DOHH2 (cell line): ENCODE data around the gene C4orf50.

ENCODE experiments used
- H3F3A ChIP-seq: fragments of 200-600 bp; sonication (generic), shearing (Covaris generic); 2 replicates; pipeline ENCODE4 v1.6.0; 2016; ENCODE audit warnings: antibody characterized with exemption, mild to moderate bottlenecking; ENCODE audit not compliant: control insufficient read depth, insufficient read depth
- H3K27ac ChIP-seq: fragments of 200-600 bp; sonication (generic); 2 replicates; pipeline ENCODE4 v1.5.1; 2014; ENCODE audit warnings: low read depth, mild to moderate bottlenecking, low read length, moderate library complexity
- H3K27me3 ChIP-seq: fragments of 200-600 bp; sonication (generic); 2 replicates; pipeline ENCODE4 v1.6.1; 2014; ENCODE audit warnings: mild to moderate bottlenecking, low read length, mixed read lengths; ENCODE audit not compliant: control insufficient read depth
- H3K36me3 ChIP-seq: fragments of 200-600 bp; sonication (generic); 2 replicates; pipeline ENCODE4 v1.6.1; 2014; ENCODE audit warnings: mild to moderate bottlenecking, low read length, moderate library complexity, mixed read lengths; ENCODE audit not compliant: control insufficient read depth
- H3K4me1 ChIP-seq: fragments of 200-600 bp; sonication (generic); 2 replicates; pipeline ENCODE4 v1.6.1; 2014; ENCODE audit warnings: mild to moderate bottlenecking, low read length, mixed read lengths; ENCODE audit not compliant: control insufficient read depth
- H3K4me2 ChIP-seq: fragments of 200-600 bp; sonication (generic); 2 replicates; pipeline ENCODE4 v1.6.0; 2014; ENCODE audit warnings: mild to moderate bottlenecking, low read length, moderate library complexity
- H3K4me3 ChIP-seq: fragments of 200-600 bp; sonication (generic); 2 replicates; pipeline ENCODE4 v1.5.1; 2014; ENCODE audit warnings: mild to moderate bottlenecking, low read length, mixed read lengths
- H3K79me2 ChIP-seq: fragments of 200-600 bp; sonication (generic); 2 replicates; pipeline ENCODE4 v1.6.1; 2014; ENCODE audit warnings: mild to moderate bottlenecking, low read length, mixed read lengths; ENCODE audit not compliant: control insufficient read depth
- H3K9me2 ChIP-seq: fragments of 200-600 bp; sonication (generic); replicated peaks from 2 replicates; pipeline ENCODE4 v1.6.1; 2014; ENCODE audit warnings: mild to moderate bottlenecking, low read length, mixed read lengths; ENCODE audit not compliant: control insufficient read depth
- H3K9me3 ChIP-seq: fragments of 200-600 bp; sonication (generic); 2 replicates; pipeline ENCODE4 v1.6.1; 2014; ENCODE audit warnings: antibody characterized with exemption, low read length, mixed read lengths; ENCODE audit not compliant: control insufficient read depth, insufficient read depth
- H4K20me1 ChIP-seq: fragments of 200-600 bp; sonication (generic); 2 replicates; pipeline ENCODE4 v1.6.0; 2014; ENCODE audit warnings: low read depth, mild to moderate bottlenecking, antibody characterized with exemption, low read length, moderate library complexity; ENCODE audit not compliant: control insufficient read depth, insufficient read depth
- EZH2phosphoT487 ChIP-seq: fragments of 200-600 bp; sonication (generic); IDR thresholded peaks from 2 replicates; pipeline ENCODE4 v1.6.1; 2017; ENCODE audit warnings: borderline replicate concordance, mild to moderate bottlenecking, antibody characterized with exemption, low read length, moderate library complexity, mixed read lengths
- TF ChIP-seq, protein P1 (sequence below): fragments of 200-600 bp; sonication (generic); IDR thresholded peaks from one replicate; pipeline ENCODE4 v1.5.1; 2014; ENCODE audit warnings: antibody characterized with exemption, mild to moderate bottlenecking, low read depth, low read length; ENCODE audit not compliant: poor library complexity, severe bottlenecking

Gene C4orf50

DNA sequence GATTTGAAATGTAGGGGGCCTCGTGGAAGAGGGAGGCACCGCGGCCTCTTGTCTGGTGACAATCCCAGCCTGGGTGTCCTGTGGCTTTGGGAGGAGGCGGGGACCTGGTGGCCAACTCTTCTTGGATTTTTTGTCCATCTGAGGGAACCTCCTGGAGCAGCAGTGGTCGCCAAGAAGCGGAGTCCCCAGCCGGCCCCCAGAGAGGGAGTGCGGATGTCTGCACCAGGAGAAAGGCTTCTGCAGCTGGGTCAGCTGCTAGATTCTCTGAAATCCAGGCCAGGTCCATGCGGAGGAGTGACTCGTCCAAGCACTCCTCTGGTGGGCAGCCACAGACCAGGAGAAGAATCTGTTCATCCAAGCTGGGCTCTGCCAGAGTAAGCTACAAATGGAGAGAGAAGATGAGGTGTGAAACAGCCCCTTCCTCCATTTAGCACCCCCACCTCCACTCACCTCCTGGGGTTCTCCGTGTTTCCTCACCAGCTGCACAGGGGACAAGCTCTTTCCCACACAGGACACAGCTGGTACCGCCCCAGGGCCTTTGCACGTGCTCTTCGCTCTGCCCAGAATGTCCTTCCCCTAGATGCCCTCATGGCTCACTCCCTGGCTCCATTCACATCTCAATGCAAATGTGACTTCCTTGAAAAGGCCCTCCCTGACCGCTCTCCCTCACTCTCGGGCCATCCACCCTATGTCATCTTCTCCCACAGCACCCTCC is 27.6 kb downstream of the C4orf50 start:
- TF ChIP-seq, protein P1, sequence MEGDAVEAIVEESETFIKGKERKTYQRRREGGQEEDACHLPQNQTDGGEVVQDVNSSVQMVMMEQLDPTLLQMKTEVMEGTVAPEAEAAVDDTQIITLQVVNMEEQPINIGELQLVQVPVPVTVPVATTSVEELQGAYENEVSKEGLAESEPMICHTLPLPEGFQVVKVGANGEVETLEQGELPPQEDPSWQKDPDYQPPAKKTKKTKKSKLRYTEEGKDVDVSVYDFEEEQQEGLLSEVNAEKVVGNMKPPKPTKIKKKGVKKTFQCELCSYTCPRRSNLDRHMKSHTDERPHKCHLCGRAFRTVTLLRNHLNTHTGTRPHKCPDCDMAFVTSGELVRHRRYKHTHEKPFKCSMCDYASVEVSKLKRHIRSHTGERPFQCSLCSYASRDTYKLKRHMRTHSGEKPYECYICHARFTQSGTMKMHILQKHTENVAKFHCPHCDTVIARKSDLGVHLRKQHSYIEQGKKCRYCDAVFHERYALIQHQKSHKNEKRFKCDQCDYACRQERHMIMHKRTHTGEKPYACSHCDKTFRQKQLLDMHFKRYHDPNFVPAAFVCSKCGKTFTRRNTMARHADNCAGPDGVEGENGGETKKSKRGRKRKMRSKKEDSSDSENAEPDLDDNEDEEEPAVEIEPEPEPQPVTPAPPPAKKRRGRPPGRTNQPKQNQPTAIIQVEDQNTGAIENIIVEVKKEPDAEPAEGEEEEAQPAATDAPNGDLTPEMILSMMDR = no peak
- no peak for TF ChIP-seq EZH2phosphoT487
- no peak overlapping the region for H3K27ac ChIP-seq
- H3K4me3 ChIP-seq = no peak overlapping the region
- H3K4me2 ChIP-seq = no peak overlapping the region
- no peaks in the 10 kb centered on the region for H3K36me3 ChIP-seq
- no peaks in the 10 kb centered on the region for H3K79me2 ChIP-seq
- H3K9me2 ChIP-seq = no peaks in the 10 kb centered on the region
- H3F3A ChIP-seq = no peaks in the 10 kb centered on the region
- H4K20me1 ChIP-seq = no peaks in the 10 kb centered on the region
- H3K4me1 ChIP-seq = peaks cover 8% of the 10 kb centered on the region
- no peaks in the 10 kb centered on the region for H3K9me3 ChIP-seq
- H3K27me3 ChIP-seq = no peaks in the 10 kb centered on the region

DNA sequence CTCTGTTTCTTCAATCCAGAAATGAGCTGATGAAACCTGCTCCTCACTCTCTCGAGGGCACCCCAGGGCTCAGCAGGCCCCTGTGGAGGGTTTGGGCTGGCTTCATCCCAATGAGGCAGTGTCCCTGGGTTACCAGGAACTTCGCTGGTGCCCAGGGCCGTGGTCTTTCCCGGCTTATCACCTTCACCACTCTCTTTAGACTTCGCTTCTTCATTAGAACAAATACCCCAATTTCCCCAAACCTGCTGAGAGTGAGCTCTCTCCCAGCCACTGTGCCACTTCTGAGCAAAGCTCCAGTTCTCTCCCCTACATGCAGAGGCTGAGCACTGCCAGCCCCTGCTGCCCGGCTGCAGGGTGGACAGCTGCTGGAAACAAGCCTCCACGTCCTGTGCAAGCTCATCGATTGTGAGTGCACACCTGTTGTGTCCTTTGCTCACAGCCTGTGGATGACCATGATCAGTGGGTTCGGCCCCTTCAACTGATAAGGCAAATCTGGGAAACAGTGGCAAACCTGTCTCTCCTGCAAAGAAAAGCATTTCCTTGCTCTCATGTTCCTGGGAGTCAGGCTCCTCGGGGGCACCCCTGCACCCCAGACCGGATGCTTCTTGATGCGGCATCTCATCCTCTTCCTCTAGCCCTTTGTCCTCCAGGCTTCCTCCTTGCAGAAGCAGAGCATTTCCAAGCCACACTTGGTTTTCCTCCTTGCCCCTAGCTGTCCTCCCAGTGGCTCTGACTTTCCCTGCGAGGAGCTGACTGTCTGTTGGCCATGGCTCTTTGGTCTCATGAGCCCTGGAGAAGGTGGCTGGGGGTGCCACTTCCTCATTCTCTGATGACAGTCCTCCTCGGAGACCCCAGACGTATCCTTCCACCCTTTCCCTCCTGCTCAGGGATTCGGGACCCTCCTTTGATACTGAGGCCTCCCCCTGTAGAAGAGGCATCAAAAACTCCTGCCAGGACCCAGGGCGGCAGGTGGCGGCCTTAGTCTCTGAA is 28.7 kb downstream of the C4orf50 start:
- Histone ChIP-seq H3K79me2 (no peaks in the 10 kb centered on the region), H3K27ac (no peak overlapping the region), H3K4me2 (no peak overlapping the region), H3F3A (no peaks in the 10 kb centered on the region), H3K27me3 (no peaks in the 10 kb centered on the region), H3K4me3 (no peak overlapping the region), H3K9me3 (no peaks in the 10 kb centered on the region), H3K36me3 (no peaks in the 10 kb centered on the region), H3K9me2 (no peaks in the 10 kb centered on the region), H3K4me1 (peaks cover 8% of the 10 kb centered on the region), H4K20me1 (no peaks in the 10 kb centered on the region)
- TF ChIP-seq, protein P1 = no peak
- no peak for TF ChIP-seq EZH2phosphoT487

DNA sequence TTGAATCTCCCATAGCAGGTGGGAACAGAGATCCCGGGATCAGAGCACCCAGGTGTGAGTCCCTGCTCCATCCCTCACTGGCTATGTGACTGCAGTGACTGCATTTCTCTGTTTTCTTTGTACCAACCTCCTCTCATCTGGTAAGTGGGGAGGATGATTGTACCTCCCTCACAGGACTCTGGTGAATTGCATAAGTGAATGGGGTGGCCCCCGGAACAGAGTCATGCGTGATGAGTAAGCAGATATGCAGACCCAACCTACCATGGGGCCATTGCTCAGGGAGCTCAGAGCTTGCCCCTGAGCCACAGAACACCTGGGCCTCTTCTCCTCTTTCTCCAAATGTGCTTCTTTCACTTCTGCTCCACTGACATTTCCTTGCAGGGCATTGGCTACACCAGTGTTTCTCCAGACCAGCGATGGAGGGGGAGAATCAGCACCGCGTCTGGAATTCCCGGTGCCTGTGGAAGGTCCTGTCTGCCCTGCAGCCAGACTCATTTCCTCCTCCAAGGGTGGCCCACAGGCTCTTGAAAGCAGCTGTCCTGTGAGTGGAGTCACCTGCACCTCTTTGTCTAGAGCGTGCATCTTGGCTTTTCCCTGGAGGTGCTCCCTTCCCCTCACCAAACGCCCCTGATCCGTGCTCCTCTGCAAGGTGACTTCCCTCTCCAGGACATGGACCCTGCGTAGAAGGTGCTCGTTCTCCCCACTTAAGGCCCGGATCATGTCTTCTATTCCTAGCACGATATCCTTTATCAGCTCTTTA is 30.0 kb downstream of the C4orf50 start:
- H3K4me3 ChIP-seq = no peak overlapping the region
- TF ChIP-seq, protein P1 = no peak
- H3K4me2 ChIP-seq = no peak overlapping the region

More for the DNA sequence above, 30.0 kb downstream of the C4orf50 start:
- peaks cover 4% of the 10 kb centered on the region; the same call in 1 of the 2 replicates for H3K9me3 ChIP-seq
- H3K4me1 ChIP-seq = peaks cover 8% of the 10 kb centered on the region
- H3K9me2 ChIP-seq = no peaks in the 10 kb centered on the region
- H3F3A ChIP-seq = no peaks in the 10 kb centered on the region
- H4K20me1 ChIP-seq = no peaks in the 10 kb centered on the region
- no peaks in the 10 kb centered on the region for H3K79me2 ChIP-seq
- H3K36me3 ChIP-seq = no peaks in the 10 kb centered on the region
- no peaks in the 10 kb centered on the region for H3K27me3 ChIP-seq
- no peak overlapping the region for H3K27ac ChIP-seq
